H1 (cell line): Measurements from ENCODE around the gene MED16. TPM values are rescaled to one million over a fixed set of nuclear protein-coding genes. Genes with fewer than 3 reads are reported as not detected.
A peak's percentile ranks its signal among the peaks of the same experiment; 100 is the strongest.

Experiments used
- CTCF ChIA-PET: fragments of 300-600 bp; sonication (Branson Sonifier 250); formaldehyde crosslinking; loops from one replicate; lab custom pipeline; 2021; ENCODE audit not compliant: partially characterized antibody; lab: Charles Lee
- POLR2A ChIA-PET: fragments of 300-600 bp; sonication (Branson Sonifier 250); formaldehyde crosslinking; loops from one replicate; lab custom pipeline; 2021; ENCODE audit warnings: inconsistent platforms; ENCODE audit not compliant: partially characterized antibody; lab: Charles Lee
- DNase-seq, 2 experiments: peaks; one replicate each; pipeline versions ENCODE4 v3.0.0 to v3.0.0-alpha.2; 2010 to 2022; ENCODE audit warnings: low spot score in 2 of 2, low read depth in 1 of 2, mixed read lengths in 1 of 2
- FAIRE-seq: peaks from 2 replicates; lab custom pipeline; 2011; peaks lifted over from hg19 to GRCh38; lab: Jason Lieb, UNC
- H2AFZ ChIP-seq: 2 replicates; pipeline ENCODE4 v1.8.1; 2012; ENCODE audit warnings: low read length, inconsistent platforms
- H2AK5ac ChIP-seq: 2 replicates; pipeline ENCODE4 v1.6.1; 2013; ENCODE audit warnings: low read depth, low read length
- H2BK120ac ChIP-seq: replicated peaks from 2 replicates; pipeline ENCODE3; 2013; ENCODE audit warnings: low read depth, low read length, inconsistent platforms
- H2BK12ac ChIP-seq: 2 replicates; pipeline ENCODE4 v1.6.1; 2013; ENCODE audit warnings: low read depth, low read length
- H2BK15ac ChIP-seq: 2 replicates; pipeline ENCODE4 v1.6.1; 2013; ENCODE audit warnings: low read length
- H2BK20ac ChIP-seq: 2 replicates; pipeline ENCODE4 v1.6.1; 2013; ENCODE audit warnings: low read length
- H2BK5ac ChIP-seq: 2 replicates; pipeline ENCODE4 v1.6.1; 2013; ENCODE audit warnings: low read depth, low read length
- H3K14ac ChIP-seq: 2 replicates; pipeline ENCODE4 v1.6.1; 2013; ENCODE audit warnings: inconsistent platforms; ENCODE audit not compliant: insufficient read length
- H3K18ac ChIP-seq: 2 replicates; pipeline ENCODE4 v1.6.1; 2013; ENCODE audit warnings: low read length; ENCODE audit errors: extremely low read depth
- H3K23ac ChIP-seq: 2 replicates; pipeline ENCODE4 v1.6.1; 2013; ENCODE audit warnings: inconsistent platforms; ENCODE audit not compliant: insufficient read length
- H3K23me2 ChIP-seq: 2 replicates; pipeline ENCODE4 v1.6.1; 2013; ENCODE audit warnings: low read depth, low read length
- H3K27ac ChIP-seq: 2 replicates; pipeline ENCODE4 v1.6.1; 2011; ENCODE audit warnings: low read depth, low read length, inconsistent platforms
- H3K27me3 ChIP-seq, 4 experiments: replicated peaks in 1 of 4; 1 replicate in 1 of 4; 2 replicates in 3 of 4; pipeline versions ENCODE4 v1.6.1 to v1.8.1; 2011 to 2013; ENCODE audit warnings: low read length in 3 of 4, mild to moderate bottlenecking in 3 of 4, inconsistent platforms in 2 of 4, mixed read lengths in 2 of 4, moderate library complexity in 1 of 4; ENCODE audit not compliant: control insufficient read depth in 3 of 4, insufficient read depth in 3 of 4; ENCODE audit errors: extremely low read depth in 1 of 4
- H3K36me3 ChIP-seq, 4 experiments: 2 replicates each; pipeline versions ENCODE4 v1.6.1 to v1.8.1; 2011 to 2013; ENCODE audit warnings: mild to moderate bottlenecking in 4 of 4, low read length in 3 of 4, moderate library complexity in 2 of 4, control low read depth in 1 of 4, inconsistent platforms in 1 of 4; ENCODE audit not compliant: insufficient read depth in 4 of 4, control insufficient read depth in 2 of 4
- H3K4ac ChIP-seq: replicated peaks from 2 replicates; pipeline ENCODE3; 2013; ENCODE audit warnings: low read length, low read depth, mixed read lengths, inconsistent platforms; ENCODE audit not compliant: insufficient read length
- H3K4me1 ChIP-seq, 4 experiments: replicated peaks in 1 of 4; 1 replicate in 1 of 4; 2 replicates in 3 of 4; pipeline versions ENCODE4 v1.6.1 to v1.8.1; 2011 to 2013; ENCODE audit warnings: low read length in 3 of 4, inconsistent platforms in 2 of 4, mixed read lengths in 1 of 4; ENCODE audit not compliant: insufficient read depth in 4 of 4, control insufficient read depth in 3 of 4
- H3K4me2 ChIP-seq, 2 experiments: 2 replicates each; pipeline versions ENCODE4 v1.6.1 to v1.8.1; 2011 to 2013; ENCODE audit warnings: low read depth in 2 of 2, low read length in 2 of 2, control low read depth in 1 of 2, inconsistent platforms in 1 of 2, mild to moderate bottlenecking in 1 of 2; ENCODE audit not compliant: insufficient read depth in 1 of 2
- H3K4me3 ChIP-seq, 4 experiments: fragments of 200-600, 300-600 bp in 1 of 4; sonication (generic), shearing (Covaris generic), sonication (Bioruptor Twin) in 1 of 4; 2 replicates each; pipeline versions ENCODE4 v1.5.1 to v1.8.1; 2011 to 2016; ENCODE audit warnings: low read length in 4 of 4, low read depth in 3 of 4, control low read depth in 2 of 4, inconsistent platforms in 2 of 4, mild to moderate bottlenecking in 2 of 4, mixed read lengths in 1 of 4, moderate library complexity in 1 of 4; ENCODE audit not compliant: insufficient read depth in 2 of 4; ENCODE audit errors: extremely low read depth in 1 of 4
- H3K56ac ChIP-seq: replicated peaks from 2 replicates; pipeline ENCODE3; 2013; ENCODE audit warnings: low read depth, mild to moderate bottlenecking, mixed read lengths, low read length, inconsistent platforms; ENCODE audit not compliant: insufficient read length
- H3K79me1 ChIP-seq: 2 replicates; pipeline ENCODE4 v1.6.1; 2013; ENCODE audit warnings: low read depth, low read length, control low read depth
- H3K79me2 ChIP-seq, 2 experiments: 2 replicates each; pipeline versions ENCODE4 v1.6.1 to v1.8.1; 2012 to 2013; ENCODE audit warnings: low read length in 2 of 2, mild to moderate bottlenecking in 2 of 2, inconsistent platforms in 1 of 2; ENCODE audit not compliant: insufficient read depth in 2 of 2, control insufficient read depth in 1 of 2
- H3K9ac ChIP-seq, 4 experiments: replicated peaks in 1 of 4; 1 replicate in 1 of 4; 2 replicates in 3 of 4; pipeline versions ENCODE4 v1.6.1 to v1.8.1; 2011 to 2013; ENCODE audit warnings: low read depth in 3 of 4, low read length in 3 of 4, control low read depth in 2 of 4, mild to moderate bottlenecking in 2 of 4, moderate library complexity in 2 of 4, inconsistent platforms in 1 of 4; ENCODE audit errors: extremely low read depth in 1 of 4
- H3K9me3 ChIP-seq, 2 experiments: 2 replicates each; pipeline versions ENCODE4 v1.6.1 to v1.8.1; 2012 to 2013; ENCODE audit warnings: mild to moderate bottlenecking in 2 of 2, moderate library complexity in 2 of 2, control low read depth in 1 of 2, inconsistent platforms in 1 of 2, low read depth in 1 of 2, low read length in 1 of 2, mixed read lengths in 1 of 2; ENCODE audit not compliant: insufficient read depth in 2 of 2
- H4K20me1 ChIP-seq, 2 experiments: replicated peaks in 1 of 2; 2 replicates each; pipeline versions ENCODE3 to v1.8.1; 2011 to 2013; ENCODE audit warnings: inconsistent platforms in 2 of 2, low read length in 2 of 2, mild to moderate bottlenecking in 1 of 2; ENCODE audit not compliant: insufficient read depth in 2 of 2, control insufficient read depth in 1 of 2
- H4K5ac ChIP-seq: 2 replicates; pipeline ENCODE4 v1.6.1; 2013; ENCODE audit warnings: low read length, low read depth, mixed read lengths, inconsistent platforms; ENCODE audit not compliant: insufficient read length
- H4K8ac ChIP-seq: 2 replicates; pipeline ENCODE4 v1.8.0; 2013; ENCODE audit warnings: mild to moderate bottlenecking, moderate library complexity, low read length, inconsistent platforms; ENCODE audit not compliant: insufficient read depth; ENCODE audit errors: extremely low read depth
- H4K91ac ChIP-seq: replicated peaks from 2 replicates; pipeline ENCODE3; 2013; ENCODE audit warnings: low read length, mixed read lengths, inconsistent platforms; ENCODE audit not compliant: insufficient read length
- BCL11A ChIP-seq, 2 experiments: IDR thresholded peaks; one replicate each; pipeline ENCODE4 v1.6.1; 2011; ENCODE audit warnings: low read depth in 2 of 2, low read length in 2 of 2, mild to moderate bottlenecking in 2 of 2
- CBX8 ChIP-seq: fragments of 300-800, 300-1000 bp; sonication (generic); IDR thresholded peaks from 2 replicates; pipeline ENCODE4 v1.7.1; 2016; ENCODE audit warnings: low read depth, low read length, borderline replicate concordance
- SAP30 ChIP-seq: fragments of 300-600 bp; sonication (generic); IDR thresholded peaks from 2 replicates; pipeline ENCODE4 v1.7.1; 2012; ENCODE audit warnings: low read length, moderate library complexity, mild to moderate bottlenecking, inconsistent platforms; ENCODE audit not compliant: insufficient read depth, insufficient replicate concordance
- WGBS, 2 experiments: shearing (Covaris generic) in 1 of 2; methylation state at CpG; one replicate each; pipeline versions ENCODE4 v1.1.6 to v1.1.7; 2013 to 2015; ENCODE audit warnings: low lambda C conversion rate in 2 of 2, mixed read lengths in 2 of 2, inconsistent platforms in 1 of 2, low coverage in 1 of 2, missing lambda C conversion rate in 1 of 2; ENCODE audit not compliant: insufficient replicate concordance in 2 of 2, insufficient coverage in 1 of 2, insufficient read length in 1 of 2; ENCODE audit errors: extremely low coverage in 1 of 2, missing lambda C conversion rate in 1 of 2; 5-methylcytosine and 5-hydroxymethylcytosine counted together
- polyA plus RNA-seq, 7 experiments: library from polyadenylated mRNA; depleted of rRNA in 3 of 7; stranded (reverse) in 5 of 7; unstranded in 2 of 7; fragments of >200 nt in 5 of 7; fragments of 200-250 nt in 2 of 7; gene quantifications; 1 replicate in 5 of 7; 2 replicates in 1 of 7; 4 replicates in 1 of 7; pipeline versions ENCODE4 v1.2.1 to v1.2.3, GENCODE V29; 2011 to 2013; ENCODE audit warnings: missing spikeins in 2 of 7, mixed read lengths in 2 of 7
- total RNA-seq: library from RNA; stranded (reverse); fragmentation: NEBNext Ultra II Directional; extraction: Animal tissue kit (Norgen Biotek cat#: 25700); gene quantifications from 2 replicates; pipeline ENCODE4 v1.2.1, GENCODE V29; 2021

Gene MED16
- total and polyA plus RNA-seq, 2 of the 8 experiments (the other 6 are each of a cell fraction or from before 2014, with no cell fraction given), result 51.0 to 67.2 TPM

GRCh38 chr19:898663-899062 lies 5.7 kb upstream of the MED16 start:
- Histone ChIP-seq H4K20me1 (peaks cover 10 to 24% of the 10 kb centered on the region in 2 experiments), H2BK5ac (no peak overlapping the region), H3K4me3 (no peak overlapping the region), H3K79me2 (no peaks in the 10 kb centered on the region; a peak in 1 of 4 replicates), H3K4me2 (no peak overlapping the region), H3K27me3 (no peaks in the 10 kb centered on the region), H3K79me1 (no peaks in the 10 kb centered on the region), H3K27ac (no peak overlapping the region), H3K23me2 (peaks cover 3% of the 10 kb centered on the region; the same call in 1 of the 2 replicates), H3K18ac (no peak overlapping the region), H4K5ac (no peak overlapping the region), H3K4ac (no peak overlapping the region), H3K23ac (no peak overlapping the region), H3K36me3 (peaks cover 0 to 13% (median 2%) of the 10 kb centered on the region in 4 experiments; a peak in 2 of 8 replicates), H4K91ac (no peak overlapping the region), H3K56ac (no peak overlapping the region), H3K4me1 (peaks cover 0 to 11% (median 5%) of the 10 kb centered on the region in 4 experiments; a peak in 5 of 7 replicates), H2BK12ac (no peak overlapping the region), H2AK5ac (no peak overlapping the region), H3K9ac (no peak overlapping the region), H2BK120ac (no peak overlapping the region), H2AFZ (no peak overlapping the region), H3K14ac (no peak overlapping the region), H4K8ac (no peak overlapping the region), H2BK20ac (no peak overlapping the region), H2BK15ac (no peak overlapping the region), H3K9me3 (no peaks in the 10 kb centered on the region)
- no peak for TF ChIP-seq SAP30
- TF ChIP-seq BCL11A (IDR thresholded peaks at IDR 0.05; ENCODE audit: low read depth in 2 of 2, low read length in 2 of 2), result no peak
- TF ChIP-seq CBX8, result no peak
- FAIRE-seq, result no peak
- peak in 1 of 2 experiments; percentile 77 for DNase-seq
- WGBS, 2 experiments, result 90% methylated on average over 18 of the region's 20 CpGs; no CpG with 5 or more reads in 1 of the 2 experiments
- ChIA-PET CTCF (interaction anchor here (0.6 to 2.2 kb wide), 5 partner anchors 10 to 131 kb away, joined by 3 to 5 read pairs (median 3); no protein-coding TSS in a partner anchor), POLR2A (interaction anchor here (0.6 to 0.7 kb wide), 2 partner anchors 11 to 15 kb away, joined by 3 to 4 read pairs; no protein-coding TSS in a partner anchor)
